ENCODE measurements around the gene ANXA4.

DNA sequence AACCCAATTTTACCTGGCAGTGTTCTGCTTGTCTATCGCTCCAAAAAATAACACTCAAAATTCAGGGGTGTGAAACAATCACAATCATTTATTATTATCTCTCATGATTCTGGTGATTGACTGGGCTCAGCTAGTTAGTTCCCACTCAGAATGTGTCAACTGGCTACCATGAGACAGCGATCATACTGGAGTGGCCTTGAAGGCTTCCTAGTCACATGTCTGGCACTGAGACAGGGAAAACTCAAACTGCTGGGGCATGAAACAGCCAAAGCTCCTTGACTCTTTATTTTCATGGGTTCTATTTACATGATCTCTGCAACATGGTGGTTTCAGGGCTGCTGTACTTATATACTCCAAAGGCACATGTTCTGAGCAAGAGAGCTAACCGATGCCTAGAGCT is 6.2 kb upstream of the ANXA4 start:
- TF ChIP-seq GLIS3 (CRISPR knock-in tag; IDR thresholded peaks at IDR 0.05) (no peak), TOX (CRISPR knock-in tag; IDR thresholded peaks at IDR 0.05; ENCODE audit: borderline replicate concordance) (no peak), RARB (CRISPR knock-in tag; IDR thresholded peaks at IDR 0.05) (no peak), ESRRG (CRISPR knock-in tag; IDR thresholded peaks at IDR 0.05) (no peak), ZFP3 (CRISPR knock-in tag; IDR thresholded peaks at IDR 0.05) (no peak), ARNTL (CRISPR knock-in tag; IDR thresholded peaks at IDR 0.05; ENCODE audit: borderline replicate concordance, low read depth) (no peak), BACH2 (CRISPR knock-in tag; IDR thresholded peaks at IDR 0.05; ENCODE audit: borderline replicate concordance) (no peak), OSR1 (CRISPR knock-in tag; IDR thresholded peaks at IDR 0.05) (no peak)
- TF ChIP-seq, protein P1, sequence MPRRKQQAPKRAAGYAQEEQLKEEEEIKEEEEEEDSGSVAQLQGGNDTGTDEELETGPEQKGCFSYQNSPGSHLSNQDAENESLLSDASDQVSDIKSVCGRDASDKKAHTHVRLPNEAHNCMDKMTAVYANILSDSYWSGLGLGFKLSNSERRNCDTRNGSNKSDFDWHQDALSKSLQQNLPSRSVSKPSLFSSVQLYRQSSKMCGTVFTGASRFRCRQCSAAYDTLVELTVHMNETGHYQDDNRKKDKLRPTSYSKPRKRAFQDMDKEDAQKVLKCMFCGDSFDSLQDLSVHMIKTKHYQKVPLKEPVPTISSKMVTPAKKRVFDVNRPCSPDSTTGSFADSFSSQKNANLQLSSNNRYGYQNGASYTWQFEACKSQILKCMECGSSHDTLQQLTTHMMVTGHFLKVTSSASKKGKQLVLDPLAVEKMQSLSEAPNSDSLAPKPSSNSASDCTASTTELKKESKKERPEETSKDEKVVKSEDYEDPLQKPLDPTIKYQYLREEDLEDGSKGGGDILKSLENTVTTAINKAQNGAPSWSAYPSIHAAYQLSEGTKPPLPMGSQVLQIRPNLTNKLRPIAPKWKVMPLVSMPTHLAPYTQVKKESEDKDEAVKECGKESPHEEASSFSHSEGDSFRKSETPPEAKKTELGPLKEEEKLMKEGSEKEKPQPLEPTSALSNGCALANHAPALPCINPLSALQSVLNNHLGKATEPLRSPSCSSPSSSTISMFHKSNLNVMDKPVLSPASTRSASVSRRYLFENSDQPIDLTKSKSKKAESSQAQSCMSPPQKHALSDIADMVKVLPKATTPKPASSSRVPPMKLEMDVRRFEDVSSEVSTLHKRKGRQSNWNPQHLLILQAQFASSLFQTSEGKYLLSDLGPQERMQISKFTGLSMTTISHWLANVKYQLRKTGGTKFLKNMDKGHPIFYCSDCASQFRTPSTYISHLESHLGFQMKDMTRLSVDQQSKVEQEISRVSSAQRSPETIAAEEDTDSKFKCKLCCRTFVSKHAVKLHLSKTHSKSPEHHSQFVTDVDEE (CRISPR knock-in tag; IDR thresholded peaks at IDR 0.05): no peak
- TF ChIP-seq, protein P2, sequence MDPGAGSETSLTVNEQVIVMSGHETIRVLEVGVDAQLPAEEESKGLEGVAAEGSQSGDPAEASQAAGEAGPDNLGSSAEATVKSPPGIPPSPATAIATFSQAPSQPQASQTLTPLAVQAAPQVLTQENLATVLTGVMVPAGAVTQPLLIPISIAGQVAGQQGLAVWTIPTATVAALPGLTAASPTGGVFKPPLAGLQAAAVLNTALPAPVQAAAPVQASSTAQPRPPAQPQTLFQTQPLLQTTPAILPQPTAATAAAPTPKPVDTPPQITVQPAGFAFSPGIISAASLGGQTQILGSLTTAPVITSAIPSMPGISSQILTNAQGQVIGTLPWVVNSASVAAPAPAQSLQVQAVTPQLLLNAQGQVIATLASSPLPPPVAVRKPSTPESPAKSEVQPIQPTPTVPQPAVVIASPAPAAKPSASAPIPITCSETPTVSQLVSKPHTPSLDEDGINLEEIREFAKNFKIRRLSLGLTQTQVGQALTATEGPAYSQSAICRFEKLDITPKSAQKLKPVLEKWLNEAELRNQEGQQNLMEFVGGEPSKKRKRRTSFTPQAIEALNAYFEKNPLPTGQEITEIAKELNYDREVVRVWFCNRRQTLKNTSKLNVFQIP (CRISPR knock-in tag; IDR thresholded peaks at IDR 0.05; ENCODE audit: borderline replicate concordance, low read depth): no peak
- TF ChIP-seq, protein P3, sequence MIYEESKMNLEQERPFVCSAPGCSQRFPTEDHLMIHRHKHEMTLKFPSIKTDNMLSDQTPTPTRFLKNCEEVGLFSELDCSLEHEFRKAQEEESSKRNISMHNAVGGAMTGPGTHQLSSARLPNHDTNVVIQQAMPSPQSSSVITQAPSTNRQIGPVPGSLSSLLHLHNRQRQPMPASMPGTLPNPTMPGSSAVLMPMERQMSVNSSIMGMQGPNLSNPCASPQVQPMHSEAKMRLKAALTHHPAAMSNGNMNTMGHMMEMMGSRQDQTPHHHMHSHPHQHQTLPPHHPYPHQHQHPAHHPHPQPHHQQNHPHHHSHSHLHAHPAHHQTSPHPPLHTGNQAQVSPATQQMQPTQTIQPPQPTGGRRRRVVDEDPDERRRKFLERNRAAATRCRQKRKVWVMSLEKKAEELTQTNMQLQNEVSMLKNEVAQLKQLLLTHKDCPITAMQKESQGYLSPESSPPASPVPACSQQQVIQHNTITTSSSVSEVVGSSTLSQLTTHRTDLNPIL (CRISPR knock-in tag; IDR thresholded peaks at IDR 0.05; ENCODE audit: low read depth): no peak
- TF ChIP-seq, protein P4, sequence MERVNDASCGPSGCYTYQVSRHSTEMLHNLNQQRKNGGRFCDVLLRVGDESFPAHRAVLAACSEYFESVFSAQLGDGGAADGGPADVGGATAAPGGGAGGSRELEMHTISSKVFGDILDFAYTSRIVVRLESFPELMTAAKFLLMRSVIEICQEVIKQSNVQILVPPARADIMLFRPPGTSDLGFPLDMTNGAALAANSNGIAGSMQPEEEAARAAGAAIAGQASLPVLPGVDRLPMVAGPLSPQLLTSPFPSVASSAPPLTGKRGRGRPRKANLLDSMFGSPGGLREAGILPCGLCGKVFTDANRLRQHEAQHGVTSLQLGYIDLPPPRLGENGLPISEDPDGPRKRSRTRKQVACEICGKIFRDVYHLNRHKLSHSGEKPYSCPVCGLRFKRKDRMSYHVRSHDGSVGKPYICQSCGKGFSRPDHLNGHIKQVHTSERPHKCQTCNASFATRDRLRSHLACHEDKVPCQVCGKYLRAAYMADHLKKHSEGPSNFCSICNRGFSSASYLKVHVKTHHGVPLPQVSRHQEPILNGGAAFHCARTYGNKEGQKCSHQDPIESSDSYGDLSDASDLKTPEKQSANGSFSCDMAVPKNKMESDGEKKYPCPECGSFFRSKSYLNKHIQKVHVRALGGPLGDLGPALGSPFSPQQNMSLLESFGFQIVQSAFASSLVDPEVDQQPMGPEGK (CRISPR knock-in tag; IDR thresholded peaks at IDR 0.05; ENCODE audit: borderline replicate concordance): no peak
